Measurements from ENCODE around the gene PICK1. TPM values are rescaled to one million over a fixed set of nuclear protein-coding genes. Genes with fewer than 3 reads are reported as not detected.

PICK1 gene
- total RNA-seq, 2 experiments from 2014 or later = 19.2 to 23.8 TPM

DNA sequence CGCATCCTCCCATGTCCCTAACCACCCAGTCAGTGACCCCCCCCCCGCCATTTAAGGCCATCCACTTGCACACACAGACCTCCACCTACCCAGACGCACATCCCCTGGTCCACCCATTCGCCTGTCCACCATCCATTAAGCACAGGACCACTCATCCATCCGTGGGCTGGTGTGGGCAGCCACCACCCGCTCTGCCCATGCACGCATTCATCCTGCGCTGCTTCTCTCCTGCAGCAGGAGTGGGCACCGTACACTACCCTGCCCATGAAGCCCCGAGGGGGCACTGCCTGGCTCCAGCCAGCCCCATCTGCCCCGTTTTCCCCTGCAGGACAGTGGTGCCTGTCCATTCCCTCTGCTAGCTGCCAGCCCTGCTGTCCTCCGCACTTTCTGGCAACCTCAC lies 30.7 kb downstream of the PICK1 start:
- CTCF ChIA-PET (ENCODE audit: unreplicated experiment) = no interaction called here

DNA sequence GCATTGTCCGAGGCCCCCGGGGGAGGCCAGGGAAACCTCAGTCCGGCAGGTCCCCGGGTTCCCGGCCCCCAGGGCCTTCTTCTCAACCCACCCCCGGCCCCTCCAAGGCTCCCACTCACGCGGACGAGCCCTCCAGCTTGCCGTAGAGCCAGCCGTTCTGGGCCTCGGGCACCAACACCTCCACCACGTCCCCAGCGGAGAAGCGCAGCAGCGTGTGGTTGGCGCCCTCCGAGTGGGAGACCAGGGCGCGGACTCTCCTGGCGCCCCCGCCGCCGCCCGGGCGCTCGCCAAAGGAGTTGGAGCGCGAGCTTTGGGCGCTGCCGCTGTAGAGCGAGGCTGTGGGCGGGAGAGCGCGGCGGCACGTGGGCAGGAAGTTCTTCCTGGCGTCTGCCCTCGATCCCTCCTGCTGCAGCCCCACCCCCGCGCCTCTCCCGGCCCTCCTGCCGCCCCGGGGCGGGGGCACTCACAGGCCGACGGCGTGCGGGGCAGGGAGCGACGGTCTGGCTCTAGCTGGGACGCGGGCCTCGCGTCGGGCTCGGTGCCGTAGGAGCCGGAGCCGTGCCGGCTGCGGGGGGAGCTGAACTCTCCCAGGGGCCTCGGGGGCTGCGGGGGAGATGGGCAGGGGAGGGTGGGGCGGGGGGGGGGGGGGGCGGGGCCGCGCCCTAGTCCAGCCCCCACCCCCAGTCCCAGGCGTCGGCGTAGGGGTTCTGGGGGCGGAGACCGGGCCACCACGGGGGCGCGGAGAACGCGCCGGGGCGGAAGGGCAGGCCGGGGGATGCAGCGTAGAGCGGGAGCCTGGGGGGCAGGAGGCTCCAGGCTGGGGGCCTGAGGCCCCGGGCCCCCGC lies 31.6 kb downstream of the PICK1 start:
- no peaks in the 10 kb centered on the region for H3K9me3 ChIP-seq (ENCODE audit: low read length)
- no peaks in the 10 kb centered on the region for H3K79me2 ChIP-seq (ENCODE audit: insufficient read depth, low read depth, low read length)
- H3K9me2 ChIP-seq (ENCODE audit: insufficient read depth, low read length) = no peaks in the 10 kb centered on the region
- no peaks in the 10 kb centered on the region for H4K20me1 ChIP-seq (ENCODE audit: insufficient read depth, low read length)
- CTCF ChIA-PET (ENCODE audit: unreplicated experiment) = no interaction called here
- no peak overlapping the region for H3K4me3 ChIP-seq (ENCODE audit: low read depth, low read length, poor library complexity, severe bottlenecking)
- H3K36me3 ChIP-seq (ENCODE audit: insufficient read depth, low read length) = no peaks in the 10 kb centered on the region
- no peak for TF ChIP-seq EZH2phosphoT487 (IDR thresholded peaks at IDR 0.05; ENCODE audit: borderline replicate concordance, low read depth, low read length)
- TF ChIP-seq, protein P1, sequence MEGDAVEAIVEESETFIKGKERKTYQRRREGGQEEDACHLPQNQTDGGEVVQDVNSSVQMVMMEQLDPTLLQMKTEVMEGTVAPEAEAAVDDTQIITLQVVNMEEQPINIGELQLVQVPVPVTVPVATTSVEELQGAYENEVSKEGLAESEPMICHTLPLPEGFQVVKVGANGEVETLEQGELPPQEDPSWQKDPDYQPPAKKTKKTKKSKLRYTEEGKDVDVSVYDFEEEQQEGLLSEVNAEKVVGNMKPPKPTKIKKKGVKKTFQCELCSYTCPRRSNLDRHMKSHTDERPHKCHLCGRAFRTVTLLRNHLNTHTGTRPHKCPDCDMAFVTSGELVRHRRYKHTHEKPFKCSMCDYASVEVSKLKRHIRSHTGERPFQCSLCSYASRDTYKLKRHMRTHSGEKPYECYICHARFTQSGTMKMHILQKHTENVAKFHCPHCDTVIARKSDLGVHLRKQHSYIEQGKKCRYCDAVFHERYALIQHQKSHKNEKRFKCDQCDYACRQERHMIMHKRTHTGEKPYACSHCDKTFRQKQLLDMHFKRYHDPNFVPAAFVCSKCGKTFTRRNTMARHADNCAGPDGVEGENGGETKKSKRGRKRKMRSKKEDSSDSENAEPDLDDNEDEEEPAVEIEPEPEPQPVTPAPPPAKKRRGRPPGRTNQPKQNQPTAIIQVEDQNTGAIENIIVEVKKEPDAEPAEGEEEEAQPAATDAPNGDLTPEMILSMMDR (conservative IDR thresholded peaks at IDR 0.05; ENCODE audit: low read length) = no peak
- POLR2A ChIA-PET = no interaction called here
- H3K4me1 ChIP-seq (ENCODE audit: insufficient read depth, low read length, poor library complexity, severe bottlenecking) = no peaks in the 10 kb centered on the region
- no peak overlapping the region for H2AFZ ChIP-seq (ENCODE audit: low read length)
- no peak for DNase-seq (ENCODE audit: low spot score)
- no peak overlapping the region for H3K4me2 ChIP-seq (ENCODE audit: low read length)
- BruUV-seq (replicated peaks) = no TSS peak
- H3K27ac ChIP-seq (ENCODE audit: low read depth, low read length, poor library complexity, severe bottlenecking) = no peak overlapping the region
- intact Hi-C loops (cut with micrococcal nuclease; ENCODE audit: unreplicated experiment) = no loop called here

More for the DNA sequence above, 30.7 kb downstream of the PICK1 start:
- DNase-seq (ENCODE audit: low spot score) = no peak
- H2AFZ ChIP-seq (ENCODE audit: low read length) = no peak overlapping the region
- no peak overlapping the region for H3K4me3 ChIP-seq (ENCODE audit: low read depth, low read length, poor library complexity, severe bottlenecking)
- no peaks in the 10 kb centered on the region for H3K36me3 ChIP-seq (ENCODE audit: insufficient read depth, low read length)
- no peaks in the 10 kb centered on the region for H3K79me2 ChIP-seq (ENCODE audit: insufficient read depth, low read depth, low read length)
- no peaks in the 10 kb centered on the region for H3K4me1 ChIP-seq (ENCODE audit: insufficient read depth, low read length, poor library complexity, severe bottlenecking)
- no peak overlapping the region for H3K27ac ChIP-seq (ENCODE audit: low read depth, low read length, poor library complexity, severe bottlenecking)
- POLR2A ChIA-PET = no interaction called here
- no peaks in the 10 kb centered on the region for H3K9me2 ChIP-seq (ENCODE audit: insufficient read depth, low read length)
- intact Hi-C loops (cut with micrococcal nuclease; ENCODE audit: unreplicated experiment) = no loop called here
- BruUV-seq (replicated peaks) = no TSS peak
- no peaks in the 10 kb centered on the region for H3K9me3 ChIP-seq (ENCODE audit: low read length)
- no peaks in the 10 kb centered on the region for H4K20me1 ChIP-seq (ENCODE audit: insufficient read depth, low read length)
- no peak overlapping the region for H3K4me2 ChIP-seq (ENCODE audit: low read length)
- no peak for TF ChIP-seq EZH2phosphoT487 (IDR thresholded peaks at IDR 0.05; ENCODE audit: borderline replicate concordance, low read depth, low read length)
- TF ChIP-seq, protein P1 (conservative IDR thresholded peaks at IDR 0.05; ENCODE audit: low read length) = no peak

DNA sequence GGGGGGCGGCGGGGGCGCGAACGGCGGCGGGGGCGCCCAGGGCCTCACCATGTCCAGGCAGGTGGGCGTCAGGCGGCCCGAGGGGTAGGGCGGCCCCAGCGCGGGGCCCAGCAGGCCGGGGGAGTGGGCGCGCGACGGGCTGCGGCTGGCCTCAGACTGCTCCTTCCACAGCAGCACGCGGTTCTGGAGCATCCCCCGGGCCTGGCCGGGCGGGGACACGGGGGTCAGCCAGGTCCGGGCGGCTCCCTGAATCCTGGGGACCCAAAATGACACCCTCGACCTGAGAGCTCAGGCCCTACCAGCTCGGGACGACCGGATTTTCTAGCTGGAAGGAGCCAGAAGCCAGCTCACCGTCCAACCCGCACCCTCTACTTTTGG lies 32.3 kb downstream of the PICK1 start:
- no peaks in the 10 kb centered on the region for H3K9me2 ChIP-seq (ENCODE audit: insufficient read depth, low read length)

More for the DNA sequence above, 32.3 kb downstream of the PICK1 start:
- Histone ChIP-seq H3K4me1 (ENCODE audit: insufficient read depth, low read length, poor library complexity, severe bottlenecking) (no peaks in the 10 kb centered on the region), H3K9me3 (ENCODE audit: low read length) (no peaks in the 10 kb centered on the region), H4K20me1 (ENCODE audit: insufficient read depth, low read length) (no peaks in the 10 kb centered on the region), H3K4me3 (ENCODE audit: low read depth, low read length, poor library complexity, severe bottlenecking) (no peak overlapping the region), H3K27ac (ENCODE audit: low read depth, low read length, poor library complexity, severe bottlenecking) (no peak overlapping the region), H3K36me3 (ENCODE audit: insufficient read depth, low read length) (no peaks in the 10 kb centered on the region), H2AFZ (ENCODE audit: low read length) (no peak overlapping the region), H3K79me2 (ENCODE audit: insufficient read depth, low read depth, low read length) (no peaks in the 10 kb centered on the region), H3K4me2 (ENCODE audit: low read length) (no peak overlapping the region)
- ChIA-PET POLR2A (no interaction called here), CTCF (ENCODE audit: unreplicated experiment) (no interaction called here)
- BruUV-seq (replicated peaks) = no TSS peak
- no peak for DNase-seq (ENCODE audit: low spot score)
- intact Hi-C loops (cut with micrococcal nuclease; ENCODE audit: unreplicated experiment) = no loop called here
- TF ChIP-seq EZH2phosphoT487 (IDR thresholded peaks at IDR 0.05; ENCODE audit: borderline replicate concordance, low read depth, low read length) = no peak
- TF ChIP-seq, protein P1 (conservative IDR thresholded peaks at IDR 0.05; ENCODE audit: low read length) = no peak

All from OCI-LY7 (cell line).